GM19397 (cell line): ENCODE data around the gene DPYSL3.

Experiments used
- ATAC-seq: cut with Tn5 transposase; IDR thresholded peaks from one replicate; pipeline ENCODE4 v1.9.1; 2021; ENCODE audit warnings: mild to moderate bottlenecking, moderate library complexity; ENCODE audit not compliant: unreplicated experiment

The DPYSL3 gene

DNA sequence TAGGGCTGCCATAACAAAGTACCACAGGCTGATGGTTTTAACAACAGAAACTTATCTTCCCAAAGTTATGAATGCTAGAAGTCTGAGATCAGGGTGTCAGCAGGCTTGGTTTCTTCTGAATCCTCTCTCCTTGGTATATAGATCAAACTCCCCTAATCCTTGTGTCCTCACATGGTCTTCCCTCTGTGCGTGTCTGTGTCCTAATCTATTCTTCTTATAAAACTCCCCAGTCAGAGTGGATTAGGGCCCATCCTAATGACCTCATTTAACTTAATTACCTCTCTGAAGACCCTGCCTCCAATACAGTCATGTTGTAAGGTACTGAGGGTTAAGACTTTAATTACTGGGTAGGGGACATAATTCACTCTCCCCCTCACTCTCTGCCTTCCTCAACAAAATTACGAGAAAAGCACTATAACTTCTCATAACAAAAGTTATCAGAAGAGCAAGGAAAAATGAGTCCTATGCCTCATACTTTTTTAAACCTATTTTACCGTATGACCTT, 68.6 kb downstream of the DPYSL3 start:
- ATAC-seq = no peak

DNA sequence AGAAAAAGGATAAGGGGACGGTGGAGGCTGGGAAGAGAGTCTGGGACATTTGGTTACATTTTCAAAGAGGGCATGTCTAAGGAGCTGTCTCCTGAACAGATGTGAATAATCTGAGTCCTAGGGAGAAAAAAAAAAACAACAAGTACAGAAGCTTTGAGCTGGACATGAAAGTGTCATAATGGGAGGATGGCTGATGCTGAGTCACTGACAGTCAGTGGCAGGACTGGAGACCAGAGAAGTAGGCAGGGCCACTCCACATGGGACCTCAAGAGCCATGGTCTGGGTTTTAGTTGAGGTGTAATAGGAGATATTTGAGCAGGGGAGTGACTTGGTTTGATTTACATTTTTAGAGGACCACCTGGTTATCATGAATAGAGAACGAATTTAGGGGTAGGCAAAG, 70.6 kb downstream of the DPYSL3 start:
- ATAC-seq = no peak

DNA sequence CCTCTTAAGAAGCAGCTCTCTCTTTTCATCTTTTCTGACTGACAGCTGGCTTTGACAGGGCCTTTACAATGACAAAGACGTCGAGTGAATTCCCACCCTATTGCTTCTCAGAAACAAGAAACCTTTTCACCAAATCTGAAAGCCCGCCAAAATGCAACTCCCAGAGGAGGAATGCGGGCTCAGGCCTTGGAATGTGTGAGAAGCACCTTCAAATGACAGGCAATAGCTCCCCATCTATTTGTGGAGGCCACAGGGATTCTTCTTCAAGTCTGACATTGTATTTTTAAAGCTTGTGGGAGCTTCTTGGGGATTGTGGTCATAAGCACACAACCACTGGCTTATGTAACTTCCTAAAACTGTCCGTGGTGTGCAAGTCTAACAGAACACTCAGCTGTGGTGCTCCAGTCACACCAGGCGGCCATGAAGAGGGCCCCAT, 72.7 kb downstream of the DPYSL3 start:
- ATAC-seq = no peak

DNA sequence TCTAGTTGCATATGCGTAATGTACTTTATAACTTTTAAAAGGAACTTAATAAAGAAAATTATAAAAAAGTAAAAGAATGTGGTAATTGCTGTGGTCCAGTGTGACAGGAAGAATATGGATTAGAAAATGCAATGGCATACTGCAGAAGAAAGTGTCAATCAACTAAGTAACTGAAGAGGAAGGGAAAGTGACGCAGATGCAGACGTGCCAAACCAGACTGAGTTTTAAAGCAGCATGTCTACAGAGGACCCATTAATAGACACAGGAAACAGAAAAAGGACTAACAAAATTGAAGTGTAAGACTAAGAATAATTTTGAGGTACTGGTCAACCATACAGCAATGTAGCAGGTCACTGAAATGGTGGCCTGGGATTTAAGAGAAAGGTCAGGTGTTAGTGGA, 73.3 kb downstream of the DPYSL3 start:
- no peak for ATAC-seq

DNA sequence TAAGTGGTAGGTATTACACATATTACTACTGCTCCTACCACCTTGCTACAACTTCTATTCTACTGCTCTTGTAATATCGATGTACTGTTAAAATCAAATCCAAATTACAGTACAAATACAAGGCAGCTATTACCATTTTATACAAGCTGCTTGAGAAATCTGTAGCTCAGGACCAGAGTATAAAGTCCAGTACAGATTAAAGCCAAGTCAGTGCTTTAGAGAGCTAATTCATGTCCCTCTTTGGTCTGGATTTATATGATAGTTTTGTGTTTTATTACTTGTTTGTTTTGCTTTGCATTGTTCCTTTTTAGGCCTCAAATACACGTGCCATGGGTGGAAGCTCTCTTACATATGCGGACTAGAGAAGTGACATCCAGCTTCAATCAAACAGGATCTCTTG, 75.8 kb downstream of the DPYSL3 start:
- ATAC-seq = no peak

DNA sequence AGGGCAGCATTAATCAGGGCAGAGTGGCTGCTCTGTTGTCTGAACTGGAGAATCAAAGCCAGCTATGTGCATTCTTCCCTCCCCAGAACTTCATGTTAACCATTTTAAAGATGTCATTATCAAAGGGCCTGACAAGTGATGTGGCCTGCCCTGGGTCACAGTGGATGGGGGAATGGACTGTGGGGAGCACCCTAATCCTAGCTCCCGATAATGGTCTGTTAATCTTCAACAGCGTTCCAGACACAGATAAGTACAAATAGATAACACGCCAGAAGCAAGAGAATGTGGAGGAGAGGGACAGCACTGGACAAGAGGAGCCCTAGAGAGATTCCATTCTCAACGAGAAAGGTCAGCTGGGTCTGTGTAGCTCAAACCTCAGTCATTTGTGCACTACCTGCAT, 77.5 kb downstream of the DPYSL3 start:
- ATAC-seq = no peak

DNA sequence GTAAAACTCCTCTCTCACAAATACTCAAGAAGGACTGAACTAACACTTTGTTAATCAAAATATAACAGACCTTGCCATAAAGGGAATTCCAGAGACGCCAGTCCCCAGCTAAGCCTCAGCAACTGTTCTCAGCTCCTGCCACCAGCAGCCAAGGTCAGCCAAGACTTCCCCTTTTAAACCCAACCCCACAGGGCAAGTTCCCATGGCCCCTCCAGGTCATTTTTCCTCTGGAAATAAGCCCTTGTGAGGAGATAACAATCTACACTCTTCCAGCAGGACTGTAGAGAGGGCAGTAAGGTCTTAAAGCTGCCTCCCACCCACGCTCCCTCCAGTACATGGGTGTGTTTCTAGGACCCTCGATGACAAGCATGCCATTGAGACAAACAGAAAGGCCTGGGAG, 78.3 kb downstream of the DPYSL3 start:
- ATAC-seq = no peak

DNA sequence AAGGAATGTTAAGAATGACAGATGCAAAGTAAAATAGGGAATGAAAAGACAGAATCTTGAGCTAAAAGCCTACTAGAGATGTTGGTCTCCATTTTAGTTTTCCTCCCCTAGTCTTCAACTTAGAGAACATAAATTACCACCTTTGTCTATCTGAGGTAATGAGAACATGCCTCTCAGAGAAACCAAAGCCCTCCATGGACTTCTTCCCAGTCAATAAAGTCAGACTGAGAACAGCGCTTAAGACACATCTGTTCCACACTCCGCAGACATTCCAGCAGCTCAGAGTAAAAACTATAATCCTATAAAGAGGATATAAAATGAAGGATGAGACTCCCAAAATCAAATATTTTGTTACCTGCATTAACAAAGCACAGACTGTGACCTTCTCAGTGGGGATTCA, 79.2 kb downstream of the DPYSL3 start:
- no peak for ATAC-seq

DNA sequence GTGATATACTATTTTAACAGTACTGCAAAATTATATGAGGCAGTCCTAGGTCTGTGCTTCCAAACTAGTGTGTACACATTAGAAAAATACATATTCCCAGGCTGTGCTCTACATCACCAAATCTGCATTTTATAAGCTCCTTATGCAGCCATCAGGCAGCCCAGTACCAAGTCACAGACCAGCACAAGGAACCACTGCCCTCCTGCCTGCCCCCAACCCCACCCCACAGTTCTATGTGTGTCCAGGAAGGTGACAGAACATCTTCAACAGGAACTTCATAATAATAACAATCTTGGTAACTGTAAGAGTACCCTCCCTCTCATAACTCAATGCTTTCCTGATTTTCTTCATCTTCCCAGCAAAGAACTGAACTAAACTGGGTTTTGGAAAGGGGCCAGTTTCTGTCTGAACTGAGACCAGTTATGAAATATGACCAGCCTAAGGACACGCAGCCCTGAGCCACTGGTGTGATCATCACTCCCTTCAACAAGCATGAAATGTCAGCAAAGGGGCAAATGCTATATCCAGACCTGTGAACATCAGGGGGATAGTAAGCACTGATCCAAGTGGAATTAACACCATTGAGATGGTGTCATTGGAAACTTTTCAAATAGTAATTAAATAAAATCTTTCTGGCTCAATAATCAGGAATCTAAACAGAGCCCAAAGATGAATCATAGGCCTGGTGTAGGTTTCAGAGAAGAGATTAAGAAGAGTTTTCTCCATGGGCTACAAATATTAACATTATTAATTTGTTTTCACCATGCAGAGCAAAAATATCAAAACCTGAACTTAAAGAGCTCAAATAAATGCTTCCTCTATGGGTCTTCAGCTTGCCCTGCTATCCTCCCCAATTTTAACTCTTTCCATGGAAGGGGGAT, 82.1 kb downstream of the DPYSL3 start:
- ATAC-seq = no peak

DNA sequence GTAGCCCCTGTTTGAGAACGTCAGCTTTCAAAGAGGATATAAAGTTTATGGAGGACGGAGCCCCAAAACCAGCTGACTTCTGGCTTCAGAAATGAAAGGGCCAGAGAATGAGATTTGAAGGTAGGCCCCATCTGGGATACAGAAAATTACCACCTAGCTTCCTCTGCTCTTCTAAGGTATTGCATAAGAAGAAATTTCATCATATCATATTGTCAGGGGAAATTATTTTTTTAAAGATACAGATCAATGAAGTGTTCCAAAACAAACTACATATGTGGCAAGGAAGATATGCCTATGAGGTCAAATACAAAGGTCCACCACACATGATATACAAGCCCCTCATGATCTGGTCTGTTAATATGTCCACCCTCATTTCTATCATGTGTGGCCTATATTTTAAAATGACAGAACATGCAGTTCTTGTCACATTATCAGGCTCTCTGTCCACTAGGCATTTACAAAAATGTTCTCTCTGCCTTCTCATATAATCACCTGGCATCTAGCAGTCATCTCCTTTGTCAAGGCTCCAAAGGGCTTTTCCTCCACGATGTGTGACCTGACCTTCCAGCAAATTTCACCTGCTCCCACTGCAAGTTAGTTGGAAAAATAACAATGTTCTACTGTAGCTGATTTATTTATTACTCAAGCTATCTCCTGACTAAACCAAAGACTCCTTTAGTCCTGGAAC, 83.1 kb downstream of the DPYSL3 start:
- no peak for ATAC-seq

DNA sequence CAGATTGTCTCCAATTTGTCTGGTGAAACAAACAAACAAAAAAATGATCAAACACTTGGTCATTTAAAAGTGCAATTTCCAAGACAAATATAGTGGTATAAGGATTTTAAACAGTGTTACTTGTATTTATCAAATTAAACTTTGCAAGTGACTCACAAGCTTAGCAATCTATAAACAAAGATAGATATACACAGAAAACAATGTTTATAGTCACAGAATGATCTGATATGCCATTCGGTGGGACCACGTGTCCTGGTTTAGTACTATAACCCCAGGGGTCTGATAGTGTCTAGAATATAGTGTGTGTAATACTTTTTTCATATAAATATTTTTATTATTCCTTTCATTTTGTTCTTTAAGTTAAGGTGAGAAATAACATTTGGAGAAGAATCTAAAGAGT, 91.3 kb downstream of the DPYSL3 start:
- no peak for ATAC-seq

DNA sequence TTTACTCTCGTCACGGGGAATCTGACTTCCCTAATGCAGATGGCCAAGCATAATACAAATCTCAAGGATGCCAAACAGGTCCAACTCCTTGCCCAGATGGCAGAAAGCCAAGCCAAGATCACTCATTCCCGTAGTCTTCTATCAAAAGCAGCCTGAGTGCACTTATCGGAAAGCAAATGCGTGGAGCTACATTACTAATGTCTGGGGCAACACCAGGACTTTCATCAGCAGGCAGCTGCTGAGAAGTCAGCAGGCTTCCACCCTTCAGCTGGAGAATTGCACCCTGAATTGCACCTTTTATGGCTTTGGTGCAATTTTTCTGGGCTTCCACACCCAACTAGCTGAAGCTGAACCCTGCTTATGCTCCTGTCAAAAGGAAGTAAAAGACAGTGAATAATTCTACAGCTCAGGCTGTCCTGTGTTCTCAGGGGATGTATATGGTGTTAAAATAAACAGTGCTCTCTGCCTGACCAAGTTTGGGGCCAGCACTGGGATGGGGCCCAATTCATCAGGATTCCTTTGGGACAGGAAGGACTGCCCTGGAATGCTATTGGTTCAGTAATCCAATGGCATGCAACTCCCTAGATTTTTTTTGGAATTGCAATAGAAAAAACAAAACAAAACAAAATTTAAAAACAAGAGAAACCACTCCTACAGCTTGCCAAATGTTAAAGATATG, 92.6 kb downstream of the DPYSL3 start:
- ATAC-seq = no peak

DNA sequence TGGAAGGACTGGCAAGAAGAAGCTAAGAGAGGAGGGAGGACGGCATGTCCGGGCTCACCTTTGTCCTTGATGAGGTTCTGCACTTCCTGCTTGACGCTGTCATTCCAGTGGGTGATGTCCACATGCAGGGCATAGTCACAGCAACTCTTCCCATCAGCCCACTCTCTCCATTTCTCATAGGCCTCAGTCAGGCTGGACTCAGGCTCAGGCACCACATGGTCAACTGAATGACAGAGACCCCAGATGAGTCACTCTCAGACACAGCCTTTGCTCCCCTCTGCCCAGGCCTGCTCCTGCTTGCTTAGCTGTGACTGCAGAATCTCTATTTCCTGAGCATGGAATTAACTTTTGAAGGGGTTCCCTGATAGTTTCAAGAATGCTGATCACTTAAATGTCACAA, 94.2 kb downstream of the DPYSL3 start:
- no peak for ATAC-seq

DNA sequence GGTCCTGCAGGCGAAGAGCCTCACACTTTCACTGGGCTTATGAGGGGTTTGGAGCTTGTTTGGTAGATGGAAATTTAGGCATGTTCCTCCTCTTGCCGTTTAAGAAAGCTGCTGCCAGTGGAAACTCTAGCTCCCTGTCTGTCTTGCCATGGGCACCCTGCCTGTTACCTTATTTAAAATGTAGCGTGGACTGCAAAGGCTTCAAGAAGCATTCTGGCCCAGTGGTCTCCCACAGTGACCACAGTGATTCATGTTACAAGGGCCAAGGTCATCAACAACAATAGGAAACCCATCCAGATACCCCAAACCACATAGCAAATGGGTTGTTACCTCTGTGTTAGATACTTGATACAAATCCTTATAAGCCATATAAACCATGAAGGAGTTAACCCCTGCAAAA, 96.6 kb downstream of the DPYSL3 start:
- ATAC-seq = no peak

DNA sequence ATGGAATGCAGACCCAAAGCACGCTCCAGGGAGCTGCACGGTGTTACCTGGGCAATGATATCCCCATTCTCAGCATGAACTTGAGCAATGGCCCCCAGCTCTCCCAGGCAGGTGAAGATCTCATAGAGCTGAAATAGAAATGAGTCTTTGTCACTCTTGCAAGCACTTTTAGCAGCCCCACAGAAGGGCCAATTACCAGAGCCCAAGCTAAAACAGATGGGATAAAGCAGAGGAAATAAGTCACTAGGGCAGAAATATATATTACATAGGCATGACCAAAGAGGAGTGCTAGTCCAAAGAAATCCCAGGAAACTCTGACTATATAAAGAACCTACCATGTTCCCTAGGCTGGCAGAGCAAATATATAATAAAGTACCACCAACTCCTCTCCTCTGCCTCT, 97.3 kb downstream of the DPYSL3 start:
- ATAC-seq = no peak

DNA sequence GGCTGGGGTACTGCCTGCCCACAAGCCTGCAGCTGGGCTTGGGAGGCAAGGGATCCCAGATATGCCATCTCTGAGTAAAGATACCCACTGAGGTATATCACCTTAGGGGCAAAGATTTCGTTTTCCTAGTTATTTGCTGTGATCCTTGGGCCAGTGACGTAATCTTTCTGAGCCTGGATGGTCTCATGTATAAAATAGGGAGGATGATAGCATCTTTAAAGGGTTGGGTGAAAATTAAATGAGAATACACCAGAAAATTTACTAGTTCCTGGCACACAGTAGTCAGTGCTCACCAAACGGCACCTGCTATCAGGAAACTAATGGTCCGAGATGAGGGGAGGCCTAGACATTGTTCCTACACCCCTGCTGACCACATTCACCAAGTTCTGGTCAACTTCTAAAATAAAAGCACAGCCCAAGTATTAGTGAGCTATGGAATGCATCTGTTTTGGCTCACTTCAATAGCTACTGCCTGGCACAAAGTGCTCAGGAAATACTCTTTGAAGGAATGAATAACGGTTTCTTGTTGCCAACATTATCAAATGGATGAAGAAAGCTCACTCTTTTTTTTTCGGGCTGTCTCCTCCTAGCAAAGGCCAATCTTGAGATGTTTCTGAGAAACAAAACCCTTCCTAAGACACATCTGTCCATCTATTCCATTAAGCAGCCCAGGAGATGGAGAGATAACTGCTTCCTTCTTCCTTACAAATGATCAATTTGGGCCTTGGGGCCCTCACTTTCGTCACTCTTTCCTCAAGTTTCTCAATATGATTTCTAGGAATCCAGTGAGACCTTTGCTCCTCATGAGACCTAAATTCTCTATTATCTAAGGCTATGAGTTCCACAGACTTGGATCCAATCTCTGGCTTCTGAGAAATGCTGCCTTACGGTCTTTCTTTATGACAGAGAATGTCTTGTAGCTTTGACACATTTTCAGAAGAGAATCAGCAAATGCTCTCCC, 98.2 kb downstream of the DPYSL3 start:
- no peak for ATAC-seq

DNA sequence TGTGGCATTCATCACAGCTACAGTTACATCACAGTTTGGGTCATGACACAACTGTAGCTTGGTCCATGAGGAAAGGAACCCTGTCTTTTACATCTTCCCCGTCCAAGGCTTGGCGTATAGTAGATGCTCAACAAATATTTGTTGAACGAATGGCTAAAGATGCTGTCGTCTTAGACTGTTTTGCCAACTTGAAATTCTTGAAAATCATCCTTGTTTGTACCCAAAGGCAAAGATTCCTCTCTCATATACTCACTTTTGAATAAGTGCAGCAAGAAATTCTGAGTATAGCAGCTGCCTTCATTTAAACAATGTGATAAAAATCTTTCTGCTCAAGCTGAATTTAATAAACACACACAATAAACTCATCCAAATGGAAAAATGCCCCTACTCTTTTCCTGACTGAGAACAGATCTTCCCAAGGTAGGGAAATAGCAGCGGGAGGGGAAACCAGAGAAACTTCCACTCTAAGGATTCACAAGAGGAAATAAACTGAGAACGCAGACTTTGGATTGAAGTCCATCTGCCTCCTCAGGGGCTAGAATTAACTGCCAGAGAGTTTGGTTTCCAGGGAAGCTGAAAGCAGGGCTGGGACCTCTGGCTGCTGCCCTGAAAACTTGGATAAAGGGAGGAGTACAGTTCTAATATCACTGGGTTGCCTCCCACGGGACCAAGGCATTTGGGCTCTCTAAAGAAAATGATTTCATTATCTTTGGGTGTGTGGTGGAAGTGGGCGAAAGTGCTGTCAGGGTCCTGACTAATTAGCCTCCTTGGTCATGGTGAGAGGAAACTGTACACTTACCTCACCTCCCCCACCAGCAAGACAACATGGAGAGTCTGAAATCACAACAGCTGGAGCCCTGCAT, 99.1 kb downstream of the DPYSL3 start:
- ATAC-seq = no peak

DNA sequence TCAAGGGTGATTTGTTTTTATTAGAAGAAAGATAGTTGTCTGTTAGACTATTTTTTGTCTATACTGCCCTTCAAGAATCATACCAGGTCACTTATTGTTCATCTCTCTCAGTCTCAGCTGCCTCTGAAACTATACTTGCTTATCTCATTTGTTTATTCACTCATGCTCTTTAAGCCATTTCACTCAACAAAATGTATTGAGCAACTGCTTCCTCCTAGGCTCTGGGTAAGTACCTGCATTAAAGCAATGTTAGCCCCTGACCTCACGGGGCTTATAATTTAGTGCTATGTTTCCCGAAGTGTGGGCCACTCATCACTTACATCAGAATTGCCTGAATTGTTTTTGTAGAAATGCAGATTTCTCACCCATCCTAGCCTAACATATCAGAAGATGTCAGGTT, 100.9 kb downstream of the DPYSL3 start:
- ATAC-seq = no peak

DNA sequence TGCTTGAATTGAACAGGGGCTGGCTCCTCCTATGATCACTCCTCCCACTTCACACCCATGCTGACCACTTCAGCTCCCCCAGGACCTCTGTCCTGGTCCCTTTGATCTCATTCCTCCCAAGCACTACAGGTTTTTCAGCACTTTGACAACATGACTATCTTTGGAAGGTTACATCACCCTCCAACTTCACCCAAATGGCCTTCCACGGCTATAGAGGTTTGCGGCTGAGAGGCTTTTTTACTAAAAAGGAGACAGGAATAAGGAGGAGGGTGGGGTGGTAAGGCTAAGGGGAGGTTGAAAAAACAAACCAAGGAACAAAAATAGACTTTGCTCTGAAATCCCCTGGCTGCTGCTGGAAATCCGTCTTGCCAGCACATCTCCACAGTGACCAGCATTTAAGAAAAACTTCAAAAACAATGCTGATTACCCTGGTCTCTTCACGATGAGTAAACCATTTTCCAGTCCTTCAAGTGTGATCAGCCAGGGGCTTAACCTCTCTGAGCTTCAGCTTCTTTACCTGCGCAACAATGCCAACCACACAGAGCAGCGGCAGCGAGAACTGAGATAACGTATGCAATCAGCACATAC, 102.7 kb downstream of the DPYSL3 start:
- no peak for ATAC-seq
